Stimulated activated CD8-positive, alpha-beta memory T cell treated with anti-CD3 and anti-CD28 coated beads, Interleukin-2, amount 100 ng/mL, for 1 hour (primary cell): ENCODE results near the gene PLA2G4D.

Experiments used
- DNase-seq, 2 donors: peaks; one replicate each; pipeline ENCODE4 v3.0.0-alpha.2; 2020; ENCODE audit warnings: low read depth in 2 of 2

The PLA2G4D gene

DNA sequence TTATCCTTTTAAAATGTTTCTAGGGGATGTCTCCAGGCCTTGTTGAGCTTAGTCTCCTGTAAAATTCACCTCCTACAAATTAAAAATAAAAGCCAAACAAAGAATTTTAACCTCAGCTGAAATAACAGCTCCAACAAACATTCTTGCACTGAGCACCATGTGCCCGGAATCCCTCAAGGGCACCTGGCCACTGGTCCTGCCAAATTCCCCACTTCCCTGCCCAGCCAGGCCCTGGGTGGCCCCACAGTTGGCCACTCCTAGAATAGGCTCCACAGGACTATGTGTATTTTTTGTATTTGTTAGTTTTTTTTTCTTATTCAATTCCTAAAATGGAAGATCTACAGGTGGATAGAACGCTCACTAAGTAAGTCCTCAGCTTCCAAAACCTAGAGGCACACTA lies 40.4 kb downstream of the PLA2G4D start:
- no peak for DNase-seq

- DNase-seq: no peak
These were observed 41.4 kb downstream of the PLA2G4D start for GRCh38 chr15:42053010-42053409.

- DNase-seq: no peak
These were observed 43.7 kb downstream of the PLA2G4D start for GRCh38 chr15:42050484-42051255.

- no peak for DNase-seq
These were observed 45.6 kb downstream of the PLA2G4D start for GRCh38 chr15:42048821-42049200.

GRCh38 chr15:42048080-42048820 lies 46.1 kb downstream of the PLA2G4D start:
- no peak for DNase-seq

GRCh38 chr15:42046597-42046996 lies 47.8 kb downstream of the PLA2G4D start:
- DNase-seq: no peak

DNA sequence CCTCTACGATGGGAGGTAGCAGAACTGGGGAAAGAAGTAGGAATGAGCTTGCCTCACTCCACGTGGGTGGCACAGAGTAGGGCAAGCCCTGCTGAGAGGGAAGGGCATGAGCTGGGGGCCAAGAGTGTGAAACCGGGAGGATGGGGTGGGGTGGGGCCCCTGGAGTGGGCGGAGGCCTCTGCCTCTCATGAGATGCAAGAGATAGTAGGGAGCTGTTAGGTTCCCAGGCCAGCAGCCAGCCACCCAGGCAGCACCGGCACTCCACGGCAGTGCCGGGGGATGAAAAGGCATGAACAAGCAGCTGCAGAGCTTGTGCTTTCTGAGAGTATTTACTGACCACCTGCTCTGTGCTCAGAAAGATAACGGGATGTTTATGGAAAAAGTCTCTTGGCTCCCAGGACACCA lies 49.1 kb downstream of the PLA2G4D start:
- DNase-seq: no peak

GRCh38 chr15:42042602-42043400 lies 51.6 kb downstream of the PLA2G4D start:
- no peak for DNase-seq

- no peak for DNase-seq
These were observed 56.0 kb downstream of the PLA2G4D start for GRCh38 chr15:42038401-42038800.

GRCh38 chr15:42037656-42038055 lies 56.7 kb downstream of the PLA2G4D start:
- no peak for DNase-seq

DNA sequence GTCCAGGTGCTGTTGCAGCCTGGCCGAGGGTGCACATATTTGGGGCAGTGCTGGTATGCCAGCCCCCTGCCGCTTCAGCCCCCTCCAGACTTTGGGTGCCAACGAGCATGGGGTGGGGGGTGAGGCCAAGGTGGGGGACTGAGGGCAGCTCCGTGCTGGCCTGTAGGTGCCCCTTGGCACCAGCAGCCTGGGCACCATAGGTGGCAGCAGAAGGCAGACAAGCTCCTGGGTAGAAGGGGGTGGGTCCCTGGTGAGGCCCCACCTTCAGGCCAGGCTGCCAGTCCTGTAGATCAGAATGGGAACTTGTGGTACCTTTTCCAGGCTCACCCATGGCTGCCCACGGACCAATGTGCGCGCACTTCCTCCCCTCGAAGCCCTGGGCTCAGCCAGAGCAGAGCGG lies 57.4 kb downstream of the PLA2G4D start:
- DNase-seq: no peak

GRCh38 chr15:42036112-42036905 lies 58.1 kb downstream of the PLA2G4D start:
- DNase-seq: no peak

DNA sequence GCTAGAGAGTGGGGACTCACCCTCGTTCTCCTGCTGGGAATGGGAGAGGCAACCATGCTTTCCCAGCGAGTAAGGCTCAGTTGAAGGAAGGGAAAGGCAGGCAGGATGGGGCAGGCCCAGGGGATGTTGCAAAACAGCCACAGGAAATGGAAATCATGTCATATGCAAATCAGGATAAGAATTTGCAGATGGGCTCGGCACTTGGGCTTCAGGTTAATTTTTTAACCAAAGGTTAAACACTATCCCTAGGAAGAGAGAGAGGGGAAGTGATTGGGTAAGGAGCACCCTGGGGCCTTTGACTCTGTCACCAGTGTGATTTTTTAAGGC lies 59.0 kb downstream of the PLA2G4D start:
- DNase-seq: no peak

DNA sequence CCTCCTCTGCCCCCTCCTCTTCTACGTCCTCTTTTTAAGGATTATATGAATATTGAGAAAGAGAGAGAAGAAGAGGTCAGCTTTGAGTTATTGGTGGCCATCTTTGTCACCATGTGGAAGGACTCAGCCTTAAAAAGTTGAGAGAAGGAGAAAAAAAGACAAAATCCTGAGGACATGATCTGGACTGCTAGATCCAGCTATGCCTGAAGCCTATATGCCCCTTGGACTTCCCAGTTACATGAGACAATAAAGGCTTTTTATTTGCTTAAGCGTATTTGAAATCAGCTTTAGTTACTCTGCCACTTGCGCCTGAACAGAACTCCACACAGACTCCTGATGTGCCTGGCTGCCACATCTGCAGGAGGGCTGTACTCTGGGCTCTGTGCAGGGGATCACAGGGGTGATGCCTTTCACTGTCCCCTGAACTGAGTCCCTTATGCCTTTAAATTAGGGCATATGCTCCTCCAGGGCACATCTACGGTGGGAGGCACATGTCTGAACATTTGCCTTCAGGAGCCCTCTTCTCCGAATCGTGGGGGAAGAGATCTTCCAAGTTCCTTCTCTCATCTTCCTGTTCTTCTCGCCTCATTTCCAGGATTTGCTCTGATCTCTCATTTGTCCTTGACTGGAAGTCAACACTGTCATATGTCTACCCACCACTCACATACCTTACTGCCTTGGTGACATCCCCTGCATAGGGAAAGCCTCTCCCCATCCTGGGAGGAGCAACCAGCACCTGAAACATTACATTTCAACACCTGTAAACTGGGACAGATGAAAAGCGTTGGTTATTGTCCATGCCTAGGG lies 59.5 kb downstream of the PLA2G4D start:
- DNase-seq: no peak

DNA sequence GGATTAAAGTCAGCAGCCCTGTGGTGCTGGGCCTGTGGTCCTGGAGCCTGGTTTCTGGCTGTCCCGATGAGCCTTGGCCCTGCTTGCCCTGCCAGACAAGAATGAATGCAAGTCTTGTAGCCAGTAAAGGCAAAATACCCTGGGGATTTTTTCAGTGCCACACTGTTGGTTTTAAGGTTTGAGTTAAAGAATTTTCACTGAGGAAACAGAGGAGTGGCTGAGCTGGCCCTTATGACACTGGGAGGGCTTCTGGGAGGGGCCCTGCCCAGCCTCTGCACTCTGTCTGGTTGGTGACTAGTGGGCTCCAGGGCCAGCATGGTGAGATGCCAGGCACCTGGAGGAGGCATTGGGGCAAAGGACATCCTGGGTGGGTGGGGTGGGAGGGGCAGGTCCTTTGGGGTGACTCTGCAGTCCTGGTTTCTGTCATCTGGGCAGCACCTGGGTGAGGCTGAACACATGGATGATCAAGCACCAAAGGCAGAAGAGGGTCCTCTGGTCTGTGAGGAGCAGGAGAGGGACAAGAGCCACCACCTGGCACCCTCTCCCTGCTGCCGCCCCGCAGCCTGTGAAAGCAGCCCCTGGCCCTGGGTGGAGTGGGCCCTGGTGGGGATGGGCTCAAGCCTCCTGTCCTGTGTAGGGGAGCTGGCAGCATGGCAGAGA lies 61.0 kb downstream of the PLA2G4D start:
- no peak for DNase-seq

DNA sequence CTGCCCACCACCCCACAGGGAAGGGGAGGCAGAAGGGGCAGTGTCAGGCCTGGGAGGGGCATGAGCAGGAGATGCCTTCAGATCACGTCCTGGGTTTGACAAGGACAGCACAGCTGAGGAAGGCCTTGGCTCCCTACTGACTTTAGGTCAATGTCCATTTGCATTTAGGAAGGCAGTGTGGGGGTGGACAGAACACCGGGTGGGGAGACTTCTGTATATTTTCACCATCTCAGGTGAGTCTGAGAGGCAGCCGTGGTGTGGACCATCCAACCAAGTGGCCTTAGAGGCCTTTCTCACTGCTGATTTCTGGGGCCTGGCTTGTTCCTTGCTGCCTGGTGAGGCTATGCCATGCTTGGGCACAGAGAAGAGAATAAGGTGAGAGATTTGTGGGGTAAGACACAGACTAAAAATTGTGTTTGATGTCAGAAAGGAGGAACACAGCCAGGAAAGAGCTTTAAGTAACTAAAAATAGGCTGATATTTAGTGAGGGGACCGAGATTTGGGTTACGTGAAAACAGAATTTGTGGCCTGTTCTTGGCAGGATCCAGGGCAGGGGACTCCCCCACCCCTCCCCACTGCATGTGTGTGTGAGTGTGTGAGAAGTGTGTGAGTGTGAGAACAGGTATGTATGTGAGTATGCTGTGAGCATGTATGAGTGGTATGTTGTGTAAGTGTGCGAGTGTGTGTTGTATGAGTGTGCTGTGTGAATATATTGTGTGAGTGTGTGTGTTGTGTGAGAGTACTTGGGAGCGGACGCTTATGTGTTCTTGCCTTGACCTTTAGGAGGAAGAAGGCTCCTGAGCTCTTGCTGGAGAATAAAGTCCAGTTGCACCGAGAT lies 61.8 kb downstream of the PLA2G4D start:
- DNase-seq: no peak

DNA sequence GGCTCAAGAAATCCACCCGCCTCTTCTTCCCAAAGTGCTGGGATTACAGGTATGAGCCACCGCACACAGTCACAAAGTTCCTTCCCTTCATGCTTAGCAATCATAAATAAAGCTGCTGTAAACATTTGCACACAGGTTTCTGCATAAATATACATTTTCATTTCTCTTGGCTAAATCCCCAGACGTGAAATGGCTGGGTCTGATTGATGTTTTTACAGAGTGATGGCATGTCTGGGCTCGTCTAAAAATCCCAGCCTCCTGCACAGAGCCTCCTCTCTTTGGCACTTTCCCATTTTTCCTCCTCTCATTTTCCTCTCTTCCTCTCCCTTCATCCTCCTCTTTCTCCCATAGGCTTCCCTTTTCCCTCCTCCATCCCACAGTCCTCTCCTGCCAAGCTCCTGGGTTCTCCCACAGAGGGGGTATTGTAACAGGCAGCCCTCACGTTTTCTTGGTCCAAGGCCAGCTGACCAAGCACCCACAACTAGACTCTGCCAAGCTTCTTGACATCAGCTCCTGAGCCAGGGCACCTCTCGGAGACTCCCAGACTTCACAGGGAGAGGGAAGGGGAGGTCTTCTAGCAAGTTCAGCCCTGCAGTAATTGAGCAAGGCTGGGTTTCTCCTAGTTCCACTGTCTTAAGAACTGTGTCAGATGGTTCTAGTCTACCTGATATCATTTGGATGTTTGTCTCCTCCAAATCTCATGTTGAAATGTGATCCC lies 63.0 kb downstream of the PLA2G4D start:
- DNase-seq: no peak

DNA sequence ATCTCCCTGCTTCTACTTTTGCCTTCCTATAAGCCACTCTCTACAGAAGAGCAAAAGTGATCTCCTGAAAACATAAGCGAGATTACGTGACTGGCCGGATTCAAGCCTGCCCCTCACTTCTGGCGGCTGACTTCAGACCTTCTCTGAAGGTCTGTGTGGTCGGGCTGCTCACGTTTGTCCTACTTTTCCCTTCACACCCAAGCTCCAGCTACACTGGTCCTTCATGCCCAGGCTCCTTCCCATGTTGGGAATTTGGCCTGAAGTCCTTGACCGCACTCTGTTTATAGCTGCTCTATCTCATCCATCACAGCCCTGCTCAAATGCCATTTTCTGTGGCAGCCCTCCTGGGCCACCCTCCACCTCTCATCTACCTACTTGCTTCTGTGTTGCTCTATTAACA lies 66.8 kb downstream of the PLA2G4D start:
- no peak for DNase-seq

DNA sequence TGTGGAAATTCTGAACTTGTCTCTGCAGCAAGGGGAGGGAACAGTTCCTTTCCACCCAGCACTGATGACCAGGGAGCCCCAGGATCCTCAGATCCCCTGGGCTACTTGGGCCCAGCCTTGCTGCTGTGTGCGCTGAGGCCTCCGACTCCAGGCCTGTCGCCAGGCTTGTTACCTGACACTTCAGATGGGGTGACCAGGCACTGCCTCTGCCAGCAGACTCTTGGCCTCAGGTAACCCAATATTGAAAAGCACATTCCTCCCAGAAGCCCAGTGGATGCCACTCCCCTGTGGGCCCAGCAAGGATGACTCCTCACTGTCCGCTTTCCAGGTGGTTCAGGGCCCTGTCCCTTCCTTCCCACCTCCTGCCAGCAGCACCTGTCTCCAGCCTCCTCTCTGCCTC lies 70.1 kb downstream of the PLA2G4D start:
- DNase-seq: no peak
